Fibroblast of villous mesenchyme (primary cell): ENCODE data around the gene GNAI3. TPM values are rescaled to one million over a fixed set of nuclear protein-coding genes. Genes with fewer than 3 reads are reported as not detected.

Source experiments
- DNase-seq: peaks from one replicate; pipeline ENCODE4 v3.0.0-alpha.2; 2010; ENCODE audit warnings: low read depth
- H3K4me3 ChIP-seq: 2 replicates; pipeline ENCODE4 v1.5.1; 2011; ENCODE audit warnings: low read depth, mild to moderate bottlenecking, low read length
- CTCF ChIP-seq: IDR thresholded peaks from 2 replicates; pipeline ENCODE4 v1.5.1; 2012; ENCODE audit warnings: low read depth, mild to moderate bottlenecking, low read length; ENCODE audit not compliant: insufficient read depth
- total RNA-seq: library from RNA; depleted of rRNA; stranded (reverse); fragments of >200 nt; gene quantifications from 2 replicates; pipeline ENCODE4 v1.2.3, GENCODE V29; 2012

The GNAI3 gene
- total RNA-seq, 1 donor = 17.3 TPM

GRCh38 chr1:109546311-109547109 lies 1.9 kb upstream of the GNAI3 start:
- DNase-seq = peak; percentile 90
- TF ChIP-seq CTCF = peak; percentile 91

DNA sequence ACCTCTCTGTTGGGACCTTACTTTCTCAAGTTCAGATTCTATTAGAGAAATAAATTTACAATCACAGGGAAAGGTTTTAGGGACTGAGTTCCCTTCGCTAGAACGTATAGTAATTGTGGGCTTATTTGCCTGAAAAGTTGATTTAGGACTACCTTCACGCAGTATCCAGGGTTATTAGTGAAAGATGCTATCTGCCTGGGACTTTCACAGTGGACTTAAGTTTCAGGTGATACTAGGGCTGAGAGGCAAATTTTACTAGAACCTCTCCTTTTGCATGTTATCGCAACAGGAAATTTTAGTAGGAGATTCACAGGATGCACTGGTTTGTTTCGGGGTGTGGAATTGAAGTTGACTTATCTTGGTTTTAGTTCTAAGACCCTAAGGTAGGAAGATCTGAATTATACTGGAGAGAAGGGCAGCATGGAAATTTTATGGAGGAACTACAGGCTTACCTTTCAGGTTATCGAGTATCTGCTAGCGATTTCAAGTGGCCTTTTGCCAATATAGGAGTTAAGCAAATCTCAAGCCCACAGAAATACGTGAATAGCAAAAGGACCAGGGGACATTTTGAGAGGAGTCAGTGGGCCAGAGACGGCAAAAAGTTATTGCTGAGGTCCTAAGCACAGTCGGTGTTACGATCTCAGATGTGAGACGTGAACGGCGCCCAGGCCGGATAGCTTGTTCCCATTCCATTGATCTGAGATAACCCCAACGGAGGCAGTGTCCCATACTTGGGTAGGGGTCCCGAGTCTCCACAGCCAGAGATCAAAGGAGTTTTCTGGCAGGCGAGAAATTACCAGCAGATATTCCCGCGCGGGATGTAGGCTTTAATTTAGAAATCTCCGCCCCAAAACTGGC lies 723 bp upstream of the GNAI3 start:
- H3K4me3 ChIP-seq = peak overlapping the region; percentile 93
- TF ChIP-seq CTCF = no peak
- peak; percentile 45 for DNase-seq

More at GRCh38 chr1:109546311-109547109, 1.9 kb upstream of the GNAI3 start:
- peak overlapping the region; percentile 93 for H3K4me3 ChIP-seq

DNA sequence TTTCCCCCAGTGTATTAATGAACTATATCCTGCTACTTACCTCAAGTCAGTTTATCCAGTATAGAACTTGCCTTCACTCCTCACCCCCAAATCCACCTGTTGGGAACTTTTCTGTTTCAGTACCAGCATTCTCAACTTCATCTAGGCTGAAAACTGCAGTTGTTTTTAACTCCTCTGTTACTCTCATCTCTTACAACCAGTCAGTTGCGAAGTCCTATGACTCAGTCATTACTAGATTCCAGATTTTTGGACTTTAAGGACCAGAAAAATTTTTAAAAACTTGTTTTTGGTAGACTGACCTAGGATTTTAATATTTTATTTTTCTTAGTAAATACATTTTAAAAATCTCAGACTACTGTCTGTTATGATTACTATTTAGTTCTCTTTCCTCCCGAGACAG lies 8.1 kb downstream of the GNAI3 start:
- no peak for DNase-seq
- H3K4me3 ChIP-seq = no peak overlapping the region
- no peak for TF ChIP-seq CTCF

DNA sequence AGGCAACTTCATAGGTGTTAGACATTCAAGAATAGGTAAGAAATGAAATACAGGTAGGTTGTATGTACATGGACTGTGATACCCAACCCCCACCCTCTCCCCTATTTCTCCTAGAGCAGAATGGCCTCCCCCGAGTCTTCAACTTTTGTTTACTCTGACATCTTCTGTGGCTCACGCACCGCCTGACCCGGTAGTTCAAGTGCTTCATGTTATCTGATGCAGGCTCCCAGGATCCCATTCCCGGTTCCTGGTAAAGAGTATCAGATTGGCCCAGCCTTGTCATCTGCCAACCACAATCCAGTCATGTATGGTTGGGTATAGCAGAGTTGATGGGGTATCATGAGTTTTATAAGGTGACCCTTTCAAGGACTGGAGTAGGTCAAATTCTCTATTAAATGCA lies 9.1 kb downstream of the GNAI3 start:
- H3K4me3 ChIP-seq = no peak overlapping the region
- no peak for TF ChIP-seq CTCF
- DNase-seq = no peak

GRCh38 chr1:109559995-109560394 lies 11.6 kb downstream of the GNAI3 start:
- no peak overlapping the region for H3K4me3 ChIP-seq
- DNase-seq = no peak
- no peak for TF ChIP-seq CTCF

GRCh38 chr1:109564194-109564878 lies 15.9 kb downstream of the GNAI3 start:
- DNase-seq = no peak
- TF ChIP-seq CTCF = no peak
- no peak overlapping the region for H3K4me3 ChIP-seq
